ENCODE data around the gene BMS1.
"Not testable (repeated sequence)": the region's sequence is repeated elsewhere in the genome, so short reads cannot be mapped to it uniquely, and the experiment has no call there.

The BMS1 gene

GRCh38 chr10:42782446-42783180, at the start of gene BMS1:
Gene BMS1 (plus strand): TSS chr10:42782795. CDS start chr10:42784395, 1,600 bp downstream.
- peak; percentile 82 for DNase-seq

- DNase-seq: no peak
Observed at GRCh38 chr10:42734536-42734935, 48.1 kb upstream of the BMS1 start.

GRCh38 chr10:42738679-42739078, 43.9 kb upstream of the BMS1 start:
- DNase-seq: no peak

- DNase-seq: not testable (repeated sequence)
Observed at GRCh38 chr10:42741536-42741935, 41.1 kb upstream of the BMS1 start.

GRCh38 chr10:42743697-42744096, 38.9 kb upstream of the BMS1 start:
- no peak for DNase-seq

- DNase-seq: no peak
Observed at GRCh38 chr10:42744134-42744701, 38.4 kb upstream of the BMS1 start.

GRCh38 chr10:42753126-42753506, 29.5 kb upstream of the BMS1 start:
- DNase-seq: peak; percentile 73

GRCh38 chr10:42753507-42754154, 29.0 kb upstream of the BMS1 start:
- DNase-seq: no peak

- peak; percentile 24 for DNase-seq
Observed at GRCh38 chr10:42754155-42755027, 28.2 kb upstream of the BMS1 start.

GRCh38 chr10:42755028-42755451, 27.6 kb upstream of the BMS1 start:
- DNase-seq: no peak

- no peak for DNase-seq
Observed at GRCh38 chr10:42755556-42756093, 27.0 kb upstream of the BMS1 start.

- DNase-seq: no peak
Observed at GRCh38 chr10:42767906-42768305, 14.7 kb upstream of the BMS1 start.

- no peak for DNase-seq
Observed at GRCh38 chr10:42768581-42769152, 13.9 kb upstream of the BMS1 start.

GRCh38 chr10:42769173-42769572, 13.4 kb upstream of the BMS1 start:
- no peak for DNase-seq

- no peak for DNase-seq
Observed at GRCh38 chr10:42769673-42770072, 12.9 kb upstream of the BMS1 start.

GRCh38 chr10:42776681-42777080, 5.9 kb upstream of the BMS1 start:
- DNase-seq: no peak

- DNase-seq: no peak
Observed at GRCh38 chr10:42780456-42780855, 2.1 kb upstream of the BMS1 start.

GRCh38 chr10:42781893-42782445, 626 bp upstream of the BMS1 start:
- DNase-seq: no peak

- DNase-seq: peak; percentile 31
Observed at GRCh38 chr10:42783181-42783549, 570 bp downstream of the BMS1 start.

- DNase-seq: no peak
Observed at GRCh38 chr10:42785759-42786158, 3.2 kb downstream of the BMS1 start.

- no peak for DNase-seq
Observed at GRCh38 chr10:42790835-42791234, 8.2 kb downstream of the BMS1 start.

GRCh38 chr10:42795701-42796100, 13.1 kb downstream of the BMS1 start:
- DNase-seq: no peak

Measured in activated CD8-positive, alpha-beta memory T cell treated with anti-CD3 and anti-CD28 coated beads, Interleukin-2, amount 50 U/mL, for 4 hours (primary cell).